CD4-positive, alpha-beta memory T cell (primary cell): ENCODE results near the gene OTOP3. TPM values are rescaled to one million over a fixed set of nuclear protein-coding genes. Genes with fewer than 3 reads are reported as not detected.

Experiments
- CTCF ChIA-PET: fragments of 350-600 bp; sonication (Branson Sonifier 250); formaldehyde crosslinking; loops from one replicate; lab custom pipeline; 2021; ENCODE audit warnings: inconsistent platforms; ENCODE audit not compliant: partially characterized antibody; lab: Charles Lee
- POLR2A ChIA-PET: fragments of 350-600 bp; sonication (Branson Sonifier 250); formaldehyde crosslinking; loops from one replicate; lab custom pipeline; 2021; ENCODE audit not compliant: partially characterized antibody; lab: Charles Lee
- DNase-seq, 5 donors: peaks; one replicate each; pipeline versions ENCODE4 v3.0.0 to v3.0.0-alpha.2; 2020 to 2022; ENCODE audit warnings: mixed read lengths in 1 of 5
- H3K27ac ChIP-seq: one replicate; pipeline ENCODE4 v1.7.0; 2013; ENCODE audit warnings: low read depth, low read length
- H3K27me3 ChIP-seq: 2 replicates; pipeline ENCODE4 v1.7.0; 2013; ENCODE audit warnings: mild to moderate bottlenecking, low read length, moderate library complexity; ENCODE audit not compliant: insufficient read depth
- H3K36me3 ChIP-seq: 2 replicates; pipeline ENCODE4 v1.7.0; 2013; ENCODE audit warnings: mild to moderate bottlenecking, low read length, moderate library complexity; ENCODE audit not compliant: insufficient read depth
- H3K4me1 ChIP-seq: 2 replicates; pipeline ENCODE4 v1.7.0; 2013; ENCODE audit warnings: mild to moderate bottlenecking, low read length, moderate library complexity; ENCODE audit not compliant: insufficient read depth
- H3K4me3 ChIP-seq, 2 donors: one replicate each; pipeline ENCODE4 v1.7.0; 2013; ENCODE audit warnings: low read length in 2 of 2, mild to moderate bottlenecking in 1 of 2
- H3K9me3 ChIP-seq, 2 donors: one replicate each; pipeline ENCODE4 v1.7.0; 2013; ENCODE audit warnings: low read length in 2 of 2, control low read depth in 1 of 2; ENCODE audit not compliant: control insufficient read depth in 1 of 2
- H3K27ac Mint-ChIP-seq, 7 donors: one replicate each; pipeline ENCODE4 v1.8.0; 2020 to 2021; ENCODE audit warnings: mixed read lengths in 7 of 7, mild to moderate bottlenecking in 6 of 7, inconsistent platforms in 3 of 7, moderate library complexity in 3 of 7
- H3K27me3 Mint-ChIP-seq, 2 donors: one replicate each; pipeline ENCODE4 v1.8.0; 2020 to 2021; ENCODE audit warnings: mixed read lengths in 2 of 2
- H3K36me3 Mint-ChIP-seq, 2 donors: one replicate each; pipeline ENCODE4 v1.8.0; 2020 to 2021; ENCODE audit warnings: mixed read lengths in 2 of 2, inconsistent platforms in 1 of 2, mild to moderate bottlenecking in 1 of 2
- H3K4me1 Mint-ChIP-seq, 4 donors: one replicate each; pipeline ENCODE4 v1.8.0; 2020 to 2021; ENCODE audit warnings: mixed read lengths in 4 of 4, mild to moderate bottlenecking in 1 of 4
- H3K4me3 Mint-ChIP-seq, 8 donors: one replicate each; pipeline ENCODE4 v1.8.0; 2020 to 2021; ENCODE audit warnings: mixed read lengths in 8 of 8, mild to moderate bottlenecking in 7 of 8, moderate library complexity in 6 of 8, inconsistent platforms in 3 of 8
- H3K9me3 Mint-ChIP-seq, 8 donors: one replicate each; pipeline ENCODE4 v1.8.0; 2020 to 2021; ENCODE audit warnings: mixed read lengths in 8 of 8, mild to moderate bottlenecking in 5 of 8, inconsistent platforms in 3 of 8, moderate library complexity in 1 of 8
- intact Hi-C: fragments of 100-400 bp; cut with micrococcal nuclease; formaldehyde crosslinking; loops from one replicate; pipeline ENCODE4 v1.15.1; 2023
- polyA plus RNA-seq, 2 donors: library from polyadenylated mRNA; unstranded; fragments of 300-500 nt; fragmentation: Illumina TruSeq; gene quantifications; one replicate each; pipeline ENCODE4 v1.2.3, GENCODE V29; 2021
- total RNA-seq, 2 experiments: library from RNA; stranded (reverse); gene quantifications; one replicate each; pipeline ENCODE4 v1.2.3, GENCODE V29; 2021

Gene OTOP3
- total and polyA plus RNA-seq, 4 experiments from 2014 or later: not detected

GRCh38 chr17:74957935-74958740, 22.4 kb downstream of the OTOP3 start:
- Histone ChIP-seq H3K36me3 (no peaks in the 10 kb centered on the region), H3K4me3 (no peak overlapping the region), H3K27ac (no peak overlapping the region), H3K27me3 (no peaks in the 10 kb centered on the region), H3K9me3 (no peaks in the 10 kb centered on the region), H3K4me1 (peaks cover 6% of the 10 kb centered on the region)
- no peak overlapping the region for H3K4me3 Mint-ChIP-seq
- intact Hi-C loops: loop anchor here (1.0 kb wide), 2 partner anchors 35 to 167 kb away; partner anchors contain the start of gene USH1G
- no peaks in the 10 kb centered on the region for H3K36me3 Mint-ChIP-seq
- H3K27me3 Mint-ChIP-seq: no peaks in the 10 kb centered on the region
- ChIA-PET CTCF (interaction anchor here (0.7 to 6.6 kb wide), 23 partner anchors 9 to 301 kb away, joined by 3 to 80 read pairs (median 4); partner anchors contain the start of genes HID1, MRPL58, NUP85 and OTOP2), POLR2A (no interaction called here)
- H3K27ac Mint-ChIP-seq: no peak overlapping the region
- no peaks in the 10 kb centered on the region for H3K9me3 Mint-ChIP-seq
- H3K4me1 Mint-ChIP-seq: peaks cover 4 to 13% (median 8%) of the 10 kb centered on the region in 4 donors
- peak; percentile 62 to 76 (median 66) for DNase-seq

GRCh38 chr17:74959826-74960515, 24.3 kb downstream of the OTOP3 start:
- Histone ChIP-seq H3K36me3 (no peaks in the 10 kb centered on the region), H3K27me3 (no peaks in the 10 kb centered on the region), H3K27ac (no peak overlapping the region), H3K9me3 (no peaks in the 10 kb centered on the region), H3K4me3 (no peak overlapping the region), H3K4me1 (peaks cover 6% of the 10 kb centered on the region)
- no peaks in the 10 kb centered on the region for H3K9me3 Mint-ChIP-seq
- peak overlapping the region in 2 of 7 donors; percentile 41 to 54 for H3K27ac Mint-ChIP-seq
- peaks cover 4 to 13% (median 8%) of the 10 kb centered on the region in 4 donors for H3K4me1 Mint-ChIP-seq
- DNase-seq: no peak
- H3K36me3 Mint-ChIP-seq: no peaks in the 10 kb centered on the region
- intact Hi-C loops: loop anchor here (10.0 kb wide), 1 partner anchor 455 kb away; no protein-coding TSS in a partner anchor
- POLR2A ChIA-PET: interaction anchor here (2.0 to 3.1 kb wide), 2 partner anchors 11 to 52 kb away, joined by 8 to 20 read pairs; partner anchors contain the start of gene MRPL58
- H3K27me3 Mint-ChIP-seq: no peaks in the 10 kb centered on the region
- CTCF ChIA-PET: interaction anchor here (0.7 to 6.6 kb wide), 24 partner anchors 9 to 452 kb away, joined by 3 to 107 read pairs (median 10); partner anchors contain the start of genes ARMC7, HID1, MRPL58 and OTOP2
- no peak overlapping the region for H3K4me3 Mint-ChIP-seq

- Mint-ChIP-seq H3K9me3 (no peaks in the 10 kb centered on the region), H3K27me3 (no peaks in the 10 kb centered on the region), H3K27ac (peak overlapping the region in 3 of 7 donors; percentile 41 to 54 (median 48)), H3K36me3 (no peaks in the 10 kb centered on the region), H3K4me1 (peaks cover 4 to 13% (median 8%) of the 10 kb centered on the region in 4 donors), H3K4me3 (no peak overlapping the region)
- peak; percentile 25 to 64 (median 33) for DNase-seq
- ChIA-PET POLR2A (interaction anchor here (1.0 to 3.1 kb wide), 11 partner anchors 10 to 452 kb away, joined by 3 to 20 read pairs (median 6); partner anchors contain the start of genes CDR2L, MIF4GD, MRPL58 and SLC16A5), CTCF (interaction anchor here (0.7 to 6.6 kb wide), 58 partner anchors 9 to 495 kb away, joined by 3 to 107 read pairs (median 5); partner anchors contain the start of genes ARMC7, CDR2L, HID1 and MIF4GD)
- intact Hi-C loops: loop anchor here (1.0 to 10.0 kb wide), 8 partner anchors 46 to 454 kb away; partner anchors contain the start of genes ARMC7 and MRPL58
- H3K27me3 ChIP-seq: no peaks in the 10 kb centered on the region
- no peak overlapping the region for H3K4me3 ChIP-seq
- no peak overlapping the region for H3K27ac ChIP-seq
- peaks cover 6% of the 10 kb centered on the region for H3K4me1 ChIP-seq
- H3K9me3 ChIP-seq: no peaks in the 10 kb centered on the region
- no peaks in the 10 kb centered on the region for H3K36me3 ChIP-seq
Observed at GRCh38 chr17:74960570-74961342, 25.1 kb downstream of the OTOP3 start.

GRCh38 chr17:74961657-74962350, 26.1 kb downstream of the OTOP3 start:
- Histone ChIP-seq H3K27ac (no peak overlapping the region), H3K36me3 (no peaks in the 10 kb centered on the region), H3K4me1 (peaks cover 6% of the 10 kb centered on the region), H3K27me3 (no peaks in the 10 kb centered on the region), H3K4me3 (no peak overlapping the region), H3K9me3 (no peaks in the 10 kb centered on the region)
- no peaks in the 10 kb centered on the region for H3K9me3 Mint-ChIP-seq
- H3K4me3 Mint-ChIP-seq: peak overlapping the region in 1 of 8 donors; percentile 31
- CTCF ChIA-PET: interaction anchor here (0.7 to 6.6 kb wide), 70 partner anchors 10 to 450 kb away, joined by 3 to 107 read pairs (median 5); partner anchors contain the start of genes ARMC7, CDR2L, HID1 and MIF4GD
- intact Hi-C loops: loop anchor here (1.0 to 10.0 kb wide), 8 partner anchors 44 to 453 kb away; partner anchors contain the start of genes ARMC7 and MRPL58
- H3K4me1 Mint-ChIP-seq: peaks cover 4 to 13% (median 8%) of the 10 kb centered on the region in 4 donors
- POLR2A ChIA-PET: interaction anchor here (0.9 to 3.1 kb wide), 14 partner anchors 9 to 451 kb away, joined by 3 to 20 read pairs (median 4); partner anchors contain the start of genes CDR2L, MIF4GD, MRPL58 and SLC16A5
- DNase-seq: peak; percentile 76 to 80 (median 77)
- H3K36me3 Mint-ChIP-seq: no peaks in the 10 kb centered on the region
- H3K27ac Mint-ChIP-seq: peak overlapping the region in 2 of 7 donors; percentile 59 to 66
- H3K27me3 Mint-ChIP-seq: no peaks in the 10 kb centered on the region

GRCh38 chr17:74962622-74963394, 27.1 kb downstream of the OTOP3 start:
- no peak for DNase-seq
- intact Hi-C loops: loop anchor here (10.0 kb wide), 1 partner anchor 452 kb away; no protein-coding TSS in a partner anchor
- Histone ChIP-seq H3K36me3 (no peaks in the 10 kb centered on the region), H3K27ac (no peak overlapping the region), H3K9me3 (no peaks in the 10 kb centered on the region), H3K4me1 (peaks cover 6% of the 10 kb centered on the region), H3K27me3 (no peaks in the 10 kb centered on the region), H3K4me3 (no peak overlapping the region)
- Mint-ChIP-seq H3K4me1 (peaks cover 4 to 11% (median 8%) of the 10 kb centered on the region in 4 donors), H3K4me3 (no peak overlapping the region), H3K36me3 (no peaks in the 10 kb centered on the region), H3K27me3 (no peaks in the 10 kb centered on the region), H3K27ac (no peak overlapping the region), H3K9me3 (no peaks in the 10 kb centered on the region)
- ChIA-PET CTCF (interaction anchor here (0.8 to 6.6 kb wide), 29 partner anchors 9 to 277 kb away, joined by 3 to 107 read pairs (median 5); partner anchors contain the start of genes ARMC7, CDR2L, HID1 and MRPL58), POLR2A (interaction anchor here (0.9 to 3.1 kb wide), 6 partner anchors 25 to 240 kb away, joined by 3 to 20 read pairs (median 8); partner anchors contain the start of genes CDR2L and MRPL58)
